ENCODE measurements around the gene BCAS4.
A peak's percentile ranks its signal among the peaks of the same experiment; 100 is the strongest.
"Not testable (repeated sequence)": the region's sequence is repeated elsewhere in the genome, so short reads cannot be mapped to it uniquely, and the experiment has no call there.

BCAS4 gene

GRCh38 chr20:50788045-50788991, 6.5 kb upstream of the BCAS4 start:
- peak overlapping the region; percentile 28 for H3K4me3 ChIP-seq (ENCODE audit: low read depth, low read length)
- peak; percentile 87 for DNase-seq (ENCODE audit: low read depth)
- TF ChIP-seq CTCF (conservative IDR thresholded peaks at IDR 0.05; ENCODE audit: low read depth, low read length) = peak; percentile 81

GRCh38 chr20:50789968-50790650, 4.8 kb upstream of the BCAS4 start:
- no peak for DNase-seq (ENCODE audit: low read depth)
- no peak overlapping the region for H3K4me3 ChIP-seq (ENCODE audit: low read depth, low read length)
- no peak for TF ChIP-seq CTCF (conservative IDR thresholded peaks at IDR 0.05; ENCODE audit: low read depth, low read length)

GRCh38 chr20:50790651-50791277, 4.1 kb upstream of the BCAS4 start:
- peak overlapping the region; percentile 26 for H3K4me3 ChIP-seq (ENCODE audit: low read depth, low read length)
- peak; percentile 85 for TF ChIP-seq CTCF (conservative IDR thresholded peaks at IDR 0.05; ENCODE audit: low read depth, low read length)
- peak; percentile 94 for DNase-seq (ENCODE audit: low read depth)

- DNase-seq (ENCODE audit: low read depth) = no peak
- TF ChIP-seq CTCF (conservative IDR thresholded peaks at IDR 0.05; ENCODE audit: low read depth, low read length) = no peak
- H3K4me3 ChIP-seq (ENCODE audit: low read depth, low read length) = no peak overlapping the region
Measured at GRCh38 chr20:50792708-50793574, 1.9 kb upstream of the BCAS4 start.

GRCh38 chr20:50793575-50794016, 1.3 kb upstream of the BCAS4 start:
- peak; percentile 51 for DNase-seq (ENCODE audit: low read depth)
- TF ChIP-seq CTCF (conservative IDR thresholded peaks at IDR 0.05; ENCODE audit: low read depth, low read length) = peak; percentile 59
- not testable (repeated sequence) for H3K4me3 ChIP-seq (ENCODE audit: low read depth, low read length)

GRCh38 chr20:50794181-50794845, 548 bp upstream of the BCAS4 start:
- no peak for DNase-seq (ENCODE audit: low read depth)
- H3K4me3 ChIP-seq (ENCODE audit: low read depth, low read length) = peak overlapping the region; percentile 79
- TF ChIP-seq CTCF (conservative IDR thresholded peaks at IDR 0.05; ENCODE audit: low read depth, low read length) = no peak

Data from choroid plexus epithelial cell (primary cell).